CD4-positive, alpha-beta T cell (primary cell): ENCODE measurements around the gene CHD5. TPM values are rescaled to one million over a fixed set of nuclear protein-coding genes. Genes with fewer than 3 reads are reported as not detected.

Source experiments
- ATAC-seq: fragments of 200-7000 bp; cut with Tn5 transposase; one replicate; pipeline ENCODE4 v1.10.0; 2022; ENCODE audit warnings: mild to moderate bottlenecking; ENCODE audit not compliant: poor library complexity
- CTCF ChIA-PET: fragments of 350-600 bp; sonication (Branson Sonifier 250); formaldehyde crosslinking; loops from one replicate; lab custom pipeline; 2021; ENCODE audit warnings: antibody characterized with exemption, inconsistent platforms; lab: Charles Lee
- POLR2A ChIA-PET: fragments of 350-600 bp; sonication (Branson Sonifier 250); formaldehyde crosslinking; loops from one replicate; lab custom pipeline; 2021; ENCODE audit warnings: antibody characterized with exemption, inconsistent platforms; lab: Charles Lee
- DNase-seq, 14 experiments: peaks; one replicate each; pipeline ENCODE4 v3.0.0-alpha.2; 2013 to 2020; ENCODE audit warnings: mixed read lengths in 2 of 14
- H3K27ac ChIP-seq, 2 donors: one replicate each; pipeline versions ENCODE4 v1.5.1 to v1.7.0; 2013; ENCODE audit warnings: low read length in 2 of 2, low read depth in 1 of 2, mild to moderate bottlenecking in 1 of 2
- H3K27me3 ChIP-seq, 2 experiments: 1 replicate in 1 of 2; 2 replicates in 1 of 2; pipeline versions ENCODE4 v1.6.1 to v1.7.0; 2013; ENCODE audit warnings: low read length in 2 of 2, control low read depth in 1 of 2, mild to moderate bottlenecking in 1 of 2, moderate library complexity in 1 of 2; ENCODE audit not compliant: insufficient read depth in 2 of 2, control insufficient read depth in 1 of 2
- H3K36me3 ChIP-seq: one replicate; pipeline ENCODE4 v1.6.1; 2013; ENCODE audit warnings: low read length, control low read depth; ENCODE audit not compliant: insufficient read depth
- H3K4me1 ChIP-seq: one replicate; pipeline ENCODE4 v1.6.1; 2013; ENCODE audit warnings: low read length, control low read depth; ENCODE audit not compliant: insufficient read depth
- H3K4me3 ChIP-seq: one replicate; pipeline ENCODE4 v1.5.1; 2013; ENCODE audit warnings: mild to moderate bottlenecking, low read length, moderate library complexity
- H3K9me3 ChIP-seq, 2 experiments: 1 replicate in 1 of 2; 2 replicates in 1 of 2; pipeline versions ENCODE4 v1.6.1 to v1.7.0; 2013; ENCODE audit warnings: low read length in 2 of 2, mild to moderate bottlenecking in 2 of 2, control low read depth in 1 of 2, moderate library complexity in 1 of 2; ENCODE audit not compliant: control insufficient read depth in 1 of 2, insufficient read depth in 1 of 2
- H3K27ac Mint-ChIP-seq: one replicate; pipeline ENCODE4 v1.8.0; 2020; ENCODE audit warnings: mixed read lengths
- H3K27me3 Mint-ChIP-seq: one replicate; pipeline ENCODE4 v1.8.0; 2021; ENCODE audit warnings: mixed read lengths
- H3K36me3 Mint-ChIP-seq: one replicate; pipeline ENCODE4 v1.8.0; 2021; ENCODE audit warnings: low read depth, mixed read lengths
- H3K4me1 Mint-ChIP-seq: one replicate; pipeline ENCODE4 v1.8.0; 2021; ENCODE audit warnings: low read depth, mixed read lengths
- H3K4me3 Mint-ChIP-seq: one replicate; pipeline ENCODE4 v1.8.0; 2020; ENCODE audit warnings: mild to moderate bottlenecking, mixed read lengths
- H3K9me3 Mint-ChIP-seq: one replicate; pipeline ENCODE4 v1.8.0; 2020; ENCODE audit warnings: mixed read lengths
- CTCF ChIP-seq: fragments of 200-600 bp; IDR thresholded peaks from one replicate; pipeline ENCODE4 v1.8.0; 2022; ENCODE audit warnings: antibody characterized with exemption, mild to moderate bottlenecking
- intact Hi-C, 2 experiments: fragments of 100-400 bp; cut with DNase I in 1 of 2; cut with micrococcal nuclease in 1 of 2; formaldehyde crosslinking; loops; one replicate each; pipeline versions ENCODE4 v1.15.1 to v1.9.0; 2023 to 2025; cut with DNase I, micrococcal nuclease
- total RNA-seq, 174 experiments: library from RNA in 2 of 174; stranded (reverse) in 2 of 174; gene quantifications; one replicate each; pipeline ENCODE4 v1.2.3 and lab custom pipeline; 2021 to 2026

The CHD5 gene
- total RNA-seq, 2 experiments from 2014 or later: 0.25 to 0.34 TPM

DNA sequence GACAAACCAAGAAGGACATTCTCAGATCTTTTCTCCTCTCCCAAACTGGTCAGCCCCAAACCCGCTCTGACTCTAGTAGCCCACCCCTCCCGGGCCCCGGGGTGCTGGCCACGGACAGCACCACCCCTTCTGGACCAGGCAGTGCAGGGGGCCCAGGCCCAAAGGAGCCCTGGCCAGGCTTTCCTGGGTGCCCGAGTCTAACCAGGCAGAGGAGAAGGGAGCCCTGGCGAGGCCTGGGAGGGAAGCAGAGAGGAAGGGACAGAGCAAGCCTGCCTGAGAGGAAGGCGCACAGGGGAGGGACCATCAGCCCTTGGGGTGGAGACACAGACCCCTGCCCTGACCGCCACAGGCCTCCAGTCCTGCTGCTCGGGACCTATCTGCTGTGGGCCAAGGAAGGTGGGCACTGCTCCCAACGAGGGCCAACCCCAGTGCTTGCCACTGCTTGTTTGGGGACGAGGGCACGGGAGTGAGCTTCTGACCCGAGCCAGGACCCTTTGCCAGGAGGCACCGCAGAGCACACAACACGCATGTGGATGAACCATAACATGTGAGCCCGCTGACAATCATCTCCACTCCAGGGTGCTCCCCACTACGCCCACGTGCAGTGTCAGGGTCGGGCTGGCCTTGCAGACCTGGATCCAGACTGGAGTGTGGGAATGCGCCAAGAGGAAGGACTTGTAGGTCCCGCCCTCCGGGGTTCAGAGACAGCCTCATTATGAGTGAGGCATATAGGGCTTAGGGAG, 76.8 kb downstream of the CHD5 start:
- Mint-ChIP-seq H3K4me1 (no peaks in the 10 kb centered on the region), H3K9me3 (no peaks in the 10 kb centered on the region), H3K27me3 (peaks cover 6% of the 10 kb centered on the region), H3K27ac (no peak overlapping the region), H3K4me3 (no peak overlapping the region), H3K36me3 (peaks cover 4% of the 10 kb centered on the region)
- Histone ChIP-seq H3K27ac (no peak overlapping the region), H3K36me3 (peaks cover 5% of the 10 kb centered on the region), H3K4me1 (no peaks in the 10 kb centered on the region), H3K4me3 (no peak overlapping the region), H3K9me3 (peaks cover 0 to 6% of the 10 kb centered on the region in 2 experiments), H3K27me3 (no peaks in the 10 kb centered on the region)
- no peak for DNase-seq
- TF ChIP-seq CTCF: no peak
- no peak for ATAC-seq
- ChIA-PET CTCF (no interaction called here), POLR2A (no interaction called here)
- intact Hi-C loops: no loop called here

- intact Hi-C loops: no loop called here
Observed at GRCh38 chr1:6102532-6102845, 77.6 kb downstream of the CHD5 start.

DNA sequence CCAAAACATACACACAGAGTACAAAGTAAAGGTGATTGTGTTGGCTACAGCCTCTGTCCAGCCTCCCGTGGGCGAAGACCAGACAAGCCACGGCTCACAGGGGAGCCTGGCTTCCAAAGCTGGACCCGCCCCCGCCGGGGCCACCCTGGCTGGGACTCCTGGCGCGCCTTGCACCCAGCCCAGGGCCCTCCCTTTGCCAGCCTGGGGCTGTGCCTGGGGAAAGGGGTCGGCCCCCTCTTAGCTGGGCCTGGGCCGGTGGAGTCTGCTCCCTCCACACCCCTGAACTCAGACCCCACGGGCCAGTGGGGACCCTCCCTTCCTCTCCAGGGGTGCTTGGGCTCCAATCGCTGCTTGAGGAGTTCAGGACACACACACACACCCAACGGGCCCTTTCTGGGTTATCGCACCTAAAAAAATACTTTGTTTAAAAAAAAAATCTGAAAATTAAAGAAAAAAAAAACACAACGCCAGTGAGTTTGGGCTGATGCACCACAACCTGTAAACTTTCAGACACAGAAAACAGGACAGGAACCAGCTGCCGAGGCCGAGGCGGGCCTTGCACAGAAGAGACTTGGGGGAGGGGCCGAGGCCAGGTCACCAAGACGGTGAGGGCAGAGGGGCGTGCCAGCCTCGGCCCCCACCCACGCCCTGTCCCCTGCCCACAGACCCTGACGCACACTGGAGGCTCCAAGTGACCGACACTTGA, 78.1 kb downstream of the CHD5 start:
- no peaks in the 10 kb centered on the region for H3K27me3 ChIP-seq
- no peak for DNase-seq
- Mint-ChIP-seq H3K4me1 (no peaks in the 10 kb centered on the region), H3K9me3 (no peaks in the 10 kb centered on the region), H3K27me3 (peaks cover 6% of the 10 kb centered on the region), H3K36me3 (peaks cover 14% of the 10 kb centered on the region), H3K4me3 (no peak overlapping the region), H3K27ac (no peak overlapping the region)
- H3K36me3 ChIP-seq: peaks cover 8% of the 10 kb centered on the region
- ChIA-PET CTCF (no interaction called here), POLR2A (interaction anchor here (0.5 kb wide), 1 partner anchor 45 kb away, joined by 3 read pairs; no protein-coding TSS in a partner anchor)
- intact Hi-C loops: no loop called here
- H3K4me1 ChIP-seq: no peaks in the 10 kb centered on the region
- no peak for ATAC-seq
- no peak for TF ChIP-seq CTCF
- H3K4me3 ChIP-seq: no peak overlapping the region
- H3K27ac ChIP-seq: no peak overlapping the region
- H3K9me3 ChIP-seq: peaks cover 0 to 6% of the 10 kb centered on the region in 2 experiments

More at GRCh38 chr1:6102532-6102845, 77.6 kb downstream of the CHD5 start:
- Histone ChIP-seq H3K4me1 (no peaks in the 10 kb centered on the region), H3K36me3 (peaks cover 5% of the 10 kb centered on the region), H3K27me3 (no peaks in the 10 kb centered on the region), H3K9me3 (peaks cover 0 to 6% of the 10 kb centered on the region in 2 experiments), H3K4me3 (no peak overlapping the region), H3K27ac (no peak overlapping the region)
- ATAC-seq (no peak), DNase-seq (no peak)
- Mint-ChIP-seq H3K9me3 (no peaks in the 10 kb centered on the region), H3K27me3 (peaks cover 6% of the 10 kb centered on the region), H3K4me3 (no peak overlapping the region), H3K36me3 (peaks cover 12% of the 10 kb centered on the region), H3K27ac (no peak overlapping the region), H3K4me1 (no peaks in the 10 kb centered on the region)
- TF ChIP-seq CTCF: no peak
- ChIA-PET CTCF (no interaction called here), POLR2A (no interaction called here)
